Type B pancreatic cell (in vitro differentiated cells): Measurements from ENCODE around the gene RNF2. TPM values are rescaled to one million over a fixed set of nuclear protein-coding genes. Genes with fewer than 3 reads are reported as not detected.
"Not testable (repeated sequence)": the region's sequence is repeated elsewhere in the genome, so short reads cannot be mapped to it uniquely, and the experiment has no call there.

Source experiments
- DNase-seq: peaks from one replicate; pipeline ENCODE4 v3.0.0; 2021; ENCODE audit warnings: mixed read lengths; ENCODE audit not compliant: unreplicated experiment; ENCODE audit errors: extremely low spot score
- H3K27ac Mint-ChIP-seq: 2 replicates; pipeline ENCODE4 v1.8.0; 2021; ENCODE audit warnings: mild to moderate bottlenecking, mixed read lengths
- H3K27me3 Mint-ChIP-seq: 2 replicates; pipeline ENCODE4 v1.8.0; 2021; ENCODE audit warnings: mixed read lengths
- H3K36me3 Mint-ChIP-seq: 2 replicates; pipeline ENCODE4 v1.8.0; 2021; ENCODE audit warnings: mixed read lengths
- H3K4me1 Mint-ChIP-seq: one replicate; pipeline ENCODE4 v1.8.0; 2021; ENCODE audit warnings: mixed read lengths; ENCODE audit not compliant: unreplicated experiment
- H3K4me3 Mint-ChIP-seq: 2 replicates; pipeline ENCODE4 v1.8.0; 2021; ENCODE audit warnings: mild to moderate bottlenecking, mixed read lengths
- H3K9me3 Mint-ChIP-seq: 2 replicates; pipeline ENCODE4 v1.8.0; 2021; ENCODE audit warnings: mixed read lengths
- CTCF ChIP-seq: fragments of 200-600 bp; sonication (generic); conservative IDR thresholded peaks from 2 replicates; pipeline ENCODE4 v1.5.0; 2021; ENCODE audit warnings: antibody characterized with exemption, mild to moderate bottlenecking
- long read RNA-seq: library from polyadenylated mRNA; unstranded; transcript quantifications from one replicate; pipeline ENCODE4 v2.0.0, GENCODE V29; 2020
- total RNA-seq: library from RNA; stranded (reverse); gene quantifications from 2 replicates; pipeline ENCODE4 v1.2.1, GENCODE V29; 2021; ENCODE audit warnings: low replicate concordance

The RNF2 gene
- total RNA-seq = 17.6 and 31.0 TPM in 2 replicates
- long read RNA-seq, transcript RNF2-202 (7 exons, 3,606 nt) = major isoform, 37 of 48 reads
- long read RNA-seq, partial matches to known transcripts = 4 of 48 reads
- long read RNA-seq, other reads (novel, unspliced or antisense) = 6 of 48 reads

- peaks cover 33% of the 10 kb centered on the region for H3K4me1 Mint-ChIP-seq
- DNase-seq = peak; percentile 89
- H3K27me3 Mint-ChIP-seq = peaks cover 3% of the 10 kb centered on the region
- peak within 1 kb of the TSS; percentile 88 for H3K4me3 Mint-ChIP-seq
- no peaks in the 10 kb centered on the region for H3K36me3 Mint-ChIP-seq
- H3K27ac Mint-ChIP-seq = peak within 1 kb of the TSS; percentile 88
- H3K9me3 Mint-ChIP-seq = no peaks in the 10 kb centered on the region
- TF ChIP-seq CTCF = no peak
Measured at GRCh38 chr1:185044981-185045813, at the start of gene RNF2. RNF2 (plus strand) TSS chr1:185045558; CDS start chr1:185087554, 41,996 bp downstream.

GRCh38 chr1:184999974-185000373 is 45.4 kb upstream of the RNF2 start:
- H3K9me3 Mint-ChIP-seq, H3K27me3 Mint-ChIP-seq, H3K36me3 Mint-ChIP-seq, H3K27ac Mint-ChIP-seq, DNase-seq, H3K4me3 Mint-ChIP-seq, H3K4me1 Mint-ChIP-seq: not testable (repeated sequence)

- H3K4me3 Mint-ChIP-seq, H3K4me1 Mint-ChIP-seq: not testable (repeated sequence)
Measured at GRCh38 chr1:185001312-185001880, 44.0 kb upstream of the RNF2 start.

GRCh38 chr1:185008838-185009237 is 36.5 kb upstream of the RNF2 start:
- H3K9me3 Mint-ChIP-seq = peaks cover 10% of the 10 kb centered on the region
- DNase-seq = no peak
- no peaks in the 10 kb centered on the region for H3K36me3 Mint-ChIP-seq
- no peak overlapping the region for H3K4me3 Mint-ChIP-seq
- H3K27ac Mint-ChIP-seq = no peak overlapping the region
- TF ChIP-seq CTCF = no peak
- no peaks in the 10 kb centered on the region for H3K4me1 Mint-ChIP-seq
- peaks cover 7% of the 10 kb centered on the region for H3K27me3 Mint-ChIP-seq

More at GRCh38 chr1:185001312-185001880, 44.0 kb upstream of the RNF2 start:
- not testable (repeated sequence) for H3K27ac Mint-ChIP-seq, H3K36me3 Mint-ChIP-seq, DNase-seq, H3K27me3 Mint-ChIP-seq, H3K9me3 Mint-ChIP-seq

GRCh38 chr1:185010361-185010760 is 35.0 kb upstream of the RNF2 start:
- no peak overlapping the region for H3K27ac Mint-ChIP-seq
- peaks cover 10% of the 10 kb centered on the region for H3K9me3 Mint-ChIP-seq
- no peak overlapping the region for H3K4me3 Mint-ChIP-seq
- no peaks in the 10 kb centered on the region for H3K36me3 Mint-ChIP-seq
- no peak for TF ChIP-seq CTCF
- no peaks in the 10 kb centered on the region for H3K4me1 Mint-ChIP-seq
- H3K27me3 Mint-ChIP-seq = peaks cover 7% of the 10 kb centered on the region
- DNase-seq = no peak

- Mint-ChIP-seq H3K9me3 (no peaks in the 10 kb centered on the region), H3K27me3 (peaks cover 4% of the 10 kb centered on the region), H3K36me3 (no peaks in the 10 kb centered on the region), H3K4me3 (no peak overlapping the region), H3K4me1 (no peaks in the 10 kb centered on the region), H3K27ac (no peak overlapping the region)
- TF ChIP-seq CTCF = no peak
- DNase-seq = no peak
Measured at GRCh38 chr1:185014941-185015340, 30.4 kb upstream of the RNF2 start.
